Eye (tissue), 1 donor: ENCODE data around the gene HDAC2.
"Not testable (repeated sequence)": the region's sequence is repeated elsewhere in the genome, so short reads cannot be mapped to it uniquely, and the experiment has no call there.

Experiments
- DNase-seq: peaks from one replicate; pipeline ENCODE4 v3.0.0-alpha.2; 2015

The HDAC2 gene

DNA sequence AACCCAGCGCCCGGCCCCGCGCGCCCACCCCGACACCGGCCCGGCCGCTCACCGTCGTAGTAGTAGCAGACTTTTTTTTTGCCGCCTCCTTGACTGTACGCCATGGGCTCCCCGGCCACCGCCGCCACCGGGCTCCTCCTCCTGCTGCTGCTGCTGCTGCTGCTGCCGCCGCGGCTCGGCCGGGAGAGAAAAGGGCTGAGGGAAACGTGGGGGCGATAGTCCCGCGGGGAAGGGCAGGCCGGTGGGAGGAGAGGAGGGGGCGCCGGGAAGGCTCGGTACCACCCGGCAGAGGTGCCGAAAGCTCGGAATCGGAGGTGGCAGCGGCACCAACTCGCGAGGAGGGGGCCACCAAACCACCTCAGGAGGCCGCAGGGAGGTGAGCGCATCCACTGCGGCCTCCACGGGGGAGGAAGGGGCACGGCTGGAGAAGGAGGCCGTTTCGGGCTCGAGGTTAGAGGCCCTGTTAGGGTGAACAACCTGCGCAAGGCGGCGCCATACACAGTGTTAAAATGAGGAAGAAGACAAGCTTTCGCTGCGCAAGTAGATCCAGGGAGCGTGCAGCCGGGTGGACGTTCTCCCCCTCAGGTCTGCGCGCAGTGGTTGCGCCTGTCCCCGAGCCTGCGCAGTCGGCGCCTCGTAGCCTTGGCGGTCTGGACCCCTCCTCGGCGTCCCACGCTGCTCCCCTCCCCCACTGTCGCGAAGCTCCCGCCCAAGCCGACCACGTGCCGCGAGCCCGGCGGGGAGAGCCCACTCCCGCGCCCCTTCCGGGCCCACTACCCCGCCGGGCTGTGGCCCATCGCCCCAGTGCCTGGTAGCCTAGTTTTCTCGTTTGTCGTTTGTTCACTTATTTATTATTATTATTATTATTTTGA, at the start of gene HDAC2:
HDAC2 (minus strand) TSS at position 344 of the 872 bp plus-strand sequence; CDS start at position 104, 240 bp downstream.
- DNase-seq: peak; percentile 96

DNA sequence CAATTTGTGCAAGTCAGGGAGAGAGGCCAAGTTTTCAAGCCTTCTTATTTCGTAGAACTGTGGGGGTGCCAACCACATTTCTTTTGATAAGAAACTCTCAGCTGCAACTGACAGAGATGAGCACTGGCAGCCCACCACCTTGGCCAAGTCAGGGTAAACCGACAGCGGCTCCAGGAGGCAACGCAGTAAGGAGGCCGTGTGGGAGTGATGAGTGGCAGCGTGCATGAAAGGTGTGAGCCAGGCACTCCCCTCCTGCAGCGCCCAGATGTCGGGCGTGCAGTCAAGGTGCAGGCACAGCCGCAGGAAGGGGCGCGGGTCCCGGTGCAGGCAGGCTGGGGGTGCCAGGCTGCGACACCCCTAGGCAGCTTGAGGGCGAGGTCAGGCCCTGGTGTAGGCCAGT, 49.2 kb upstream of the HDAC2 start:
- no peak for DNase-seq

DNA sequence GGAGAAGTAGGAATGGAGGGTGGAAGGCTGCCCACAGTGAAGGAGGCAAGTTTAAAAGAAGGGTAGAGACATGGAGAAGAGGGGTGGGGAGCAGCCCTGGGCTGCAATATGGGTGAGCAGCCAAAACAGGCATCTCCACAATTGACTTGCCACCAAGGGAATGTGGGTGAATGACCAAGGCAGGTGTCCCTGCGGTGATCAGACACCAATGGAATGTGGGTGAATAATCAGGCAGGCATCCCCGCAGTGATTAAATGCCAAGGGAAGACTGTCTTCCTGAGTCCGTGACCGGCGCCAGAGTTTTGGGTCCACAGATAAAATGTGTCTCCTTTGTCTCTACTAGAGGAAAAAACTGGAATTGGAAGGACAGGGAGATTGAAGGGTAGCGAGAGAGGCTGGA, 46.2 kb upstream of the HDAC2 start:
- DNase-seq: not testable (repeated sequence)

DNA sequence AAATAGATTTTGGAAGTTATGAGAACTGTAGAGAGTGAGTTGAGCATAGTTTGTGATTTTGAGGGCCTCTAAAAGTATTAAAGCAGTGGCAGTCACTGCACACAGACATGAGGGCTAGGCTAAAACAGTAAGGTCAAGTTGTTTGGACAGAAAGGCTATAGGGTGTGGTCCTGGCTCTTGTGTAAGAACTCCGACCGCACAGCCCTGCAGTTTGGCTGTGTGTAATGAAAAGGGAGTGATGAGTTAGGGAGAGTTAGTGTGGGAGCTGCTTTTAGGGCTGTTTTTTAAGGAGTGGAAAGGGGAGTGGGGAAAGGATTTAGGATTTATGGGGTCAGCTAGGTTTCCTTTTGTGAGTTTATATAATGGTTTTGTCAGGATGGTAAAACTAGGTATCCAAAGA, 43.2 kb upstream of the HDAC2 start:
- not testable (repeated sequence) for DNase-seq

DNA sequence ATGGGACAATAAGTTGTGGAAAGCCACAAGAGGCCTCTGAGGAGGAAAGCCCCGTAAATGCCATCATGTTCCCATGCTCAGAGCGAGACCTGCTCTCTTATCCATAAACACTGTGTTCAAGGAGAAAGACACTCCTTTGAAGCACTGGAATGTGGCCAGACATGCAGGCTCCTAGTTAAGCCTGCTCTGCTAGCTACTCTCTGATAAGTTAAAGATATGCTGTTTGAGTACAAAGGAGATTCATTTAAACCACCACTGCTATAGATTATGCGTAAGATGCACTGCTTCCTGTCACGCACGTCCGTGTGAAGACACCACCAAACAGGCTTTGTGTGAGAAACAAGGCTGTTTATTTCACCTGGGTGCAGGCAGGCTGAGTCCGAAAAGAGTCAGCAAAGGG, 40.5 kb upstream of the HDAC2 start:
- DNase-seq: not testable (repeated sequence)

DNA sequence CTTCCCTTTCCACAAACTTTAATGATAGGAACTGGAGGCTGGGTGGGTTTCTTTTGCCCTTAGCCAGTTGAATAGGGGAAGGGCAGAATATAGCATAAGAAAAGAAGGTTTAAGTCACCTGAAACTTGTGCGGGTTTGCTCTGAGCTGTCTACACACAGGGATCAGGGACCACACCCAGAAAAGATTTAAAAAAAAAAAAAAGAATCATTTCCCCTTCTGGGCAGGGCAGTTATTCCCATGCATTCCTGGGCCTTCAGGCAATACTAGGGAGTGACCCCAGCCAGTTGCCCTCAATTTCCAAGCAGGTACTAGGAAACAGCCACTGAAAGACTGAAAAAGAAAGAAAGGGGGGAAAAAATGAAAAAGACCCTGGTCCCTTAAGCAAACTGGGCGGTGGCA, 39.6 kb upstream of the HDAC2 start:
- DNase-seq: no peak

DNA sequence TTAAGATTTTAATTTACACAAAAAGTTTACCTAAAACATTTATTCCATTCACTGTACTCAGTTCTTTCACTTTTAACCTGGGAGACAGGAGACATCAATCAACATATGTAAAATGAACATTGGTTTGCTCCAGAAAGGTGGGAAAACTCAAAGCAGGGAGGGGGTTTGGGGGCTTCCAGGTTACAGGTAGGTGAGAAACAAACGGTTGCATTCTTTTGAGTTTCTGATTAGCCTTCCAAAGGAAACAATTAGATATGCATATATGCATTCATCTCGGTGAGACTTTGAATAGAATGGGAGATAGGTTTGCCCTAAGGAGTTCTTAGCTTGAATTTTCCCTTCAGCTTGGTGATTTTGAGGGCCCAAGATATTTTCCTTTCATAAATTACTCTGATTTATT, 38.2 kb upstream of the HDAC2 start:
- DNase-seq: no peak

DNA sequence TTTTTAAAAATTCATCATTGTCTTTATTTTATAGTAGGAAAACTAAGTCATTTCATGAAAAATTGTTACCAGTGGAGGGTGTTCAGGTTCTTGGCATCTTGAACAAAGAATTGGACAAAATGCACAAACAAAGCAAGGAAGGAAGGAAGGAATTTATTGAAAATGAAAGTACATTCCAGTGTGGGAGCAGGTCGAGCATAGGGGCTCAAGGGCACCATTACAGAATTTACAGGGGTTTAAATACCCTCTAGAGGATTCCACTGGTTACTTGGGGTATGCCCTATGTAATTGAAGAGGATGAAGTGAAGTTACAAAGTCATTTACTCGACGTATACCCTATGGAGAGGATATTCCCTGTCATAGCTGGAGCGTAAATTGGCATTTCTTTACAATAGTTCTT, 37.4 kb upstream of the HDAC2 start:
- no peak for DNase-seq

DNA sequence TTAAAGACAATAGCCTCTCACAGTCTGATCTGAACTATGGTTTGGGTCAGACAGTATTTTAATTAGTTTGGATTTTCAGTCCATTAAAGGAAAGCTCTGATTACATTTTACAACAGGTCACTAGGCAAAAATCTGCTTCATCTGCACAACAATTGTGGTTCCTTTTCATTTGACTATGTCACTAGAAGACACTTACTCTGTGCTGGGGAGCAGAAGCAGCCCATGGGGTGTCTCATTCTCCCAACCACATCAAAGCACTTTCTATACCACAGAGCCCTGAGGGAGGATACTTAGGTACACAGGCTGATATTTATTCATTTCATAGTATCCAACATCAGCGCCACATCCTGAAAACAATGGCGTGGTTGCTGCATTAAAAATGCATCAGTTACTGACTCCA, 36.6 kb upstream of the HDAC2 start:
- no peak for DNase-seq

DNA sequence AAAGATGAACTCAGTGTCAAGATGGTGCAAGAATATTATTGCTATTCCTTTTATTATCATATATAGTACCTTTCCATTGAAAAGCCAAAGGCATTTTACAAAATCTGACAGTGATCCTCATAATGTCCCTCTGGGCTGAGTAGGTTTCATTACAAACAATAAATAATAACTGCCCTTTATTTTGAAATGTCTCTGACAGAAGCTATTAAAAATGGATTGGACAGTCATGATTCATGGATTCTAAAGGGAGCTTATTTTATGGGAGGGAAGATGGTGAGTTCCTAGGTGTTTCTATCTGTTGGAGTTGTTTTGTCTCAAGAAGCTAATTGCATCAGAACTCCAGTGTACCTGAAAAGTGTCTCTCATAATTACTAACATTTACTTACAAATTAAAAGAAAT, 30.4 kb upstream of the HDAC2 start:
- DNase-seq: no peak

DNA sequence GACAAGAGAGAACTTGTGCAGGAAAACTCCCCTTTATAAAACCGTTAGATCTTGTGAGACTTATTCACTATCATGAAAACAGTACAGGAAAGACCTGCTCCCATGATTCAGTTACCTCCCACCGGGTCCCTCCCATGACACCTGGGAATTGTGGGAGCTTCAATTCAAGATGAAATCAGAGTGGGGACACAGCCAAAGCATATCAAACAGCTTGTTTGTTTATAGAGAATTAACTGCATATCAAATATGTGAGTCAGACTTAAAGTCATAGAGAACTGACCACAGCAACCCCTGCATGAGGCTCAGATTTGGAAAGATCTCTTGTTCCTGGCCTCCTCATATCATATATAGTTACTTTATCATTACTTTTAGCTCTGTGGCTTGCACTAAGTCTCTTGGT, 29.1 kb upstream of the HDAC2 start:
- no peak for DNase-seq

DNA sequence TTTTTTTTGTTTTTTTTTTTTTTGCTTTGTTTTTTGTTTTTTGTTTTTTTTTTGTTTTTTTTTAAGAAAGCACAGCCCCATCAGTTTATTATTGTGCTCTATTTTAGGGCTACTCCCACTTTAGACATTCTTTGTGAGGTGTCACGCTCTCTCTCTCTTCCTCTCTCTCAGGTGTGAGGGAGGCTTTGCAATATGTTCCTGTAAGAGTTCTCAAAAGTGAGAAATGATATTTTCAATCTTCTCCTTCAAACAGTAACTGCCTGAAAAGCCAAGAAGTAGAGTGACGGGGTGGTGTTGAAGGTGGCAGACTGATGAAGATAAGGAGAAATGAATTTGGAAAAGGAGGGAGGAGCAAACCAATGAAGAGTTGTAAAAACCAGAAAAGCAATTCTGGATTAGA, 28.3 kb upstream of the HDAC2 start:
- no peak for DNase-seq

DNA sequence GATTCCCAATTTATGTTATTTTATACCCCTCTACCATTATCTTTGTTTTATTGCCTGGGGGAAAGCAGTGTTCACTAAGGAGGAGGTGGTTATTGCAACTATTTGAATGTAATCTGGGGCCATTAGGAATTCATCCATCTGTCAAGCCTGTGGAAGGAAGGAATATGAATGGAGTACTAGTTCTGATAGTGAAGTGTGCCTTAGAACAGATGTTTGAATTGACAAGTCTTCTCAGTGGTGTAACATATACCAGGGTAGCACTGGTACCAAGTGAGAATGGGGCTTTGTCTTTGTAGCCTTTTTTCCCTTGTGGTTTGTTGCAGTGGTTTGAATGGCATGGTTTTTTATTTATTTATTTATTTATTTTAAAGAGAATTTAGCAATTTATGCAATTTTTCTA, 27.9 kb upstream of the HDAC2 start:
- DNase-seq: no peak

DNA sequence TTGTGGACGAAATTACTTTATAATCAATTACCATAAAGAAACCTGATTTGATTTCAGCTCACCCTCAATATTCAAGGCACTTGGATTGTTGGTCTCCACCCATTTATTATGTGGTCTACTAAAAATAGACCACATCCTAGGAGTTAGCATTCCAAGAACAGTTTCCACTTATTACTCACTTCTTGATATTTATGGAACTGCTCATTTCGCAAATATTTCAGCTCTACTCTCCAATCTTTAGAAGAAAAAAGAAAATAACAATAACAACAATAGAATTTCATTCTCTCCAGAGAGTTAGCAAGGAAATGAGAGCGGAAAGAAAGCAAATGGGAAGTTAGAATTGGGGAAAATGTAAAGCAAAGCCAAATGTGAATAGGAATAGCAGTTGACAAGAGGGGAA, 26.2 kb upstream of the HDAC2 start:
- no peak for DNase-seq

DNA sequence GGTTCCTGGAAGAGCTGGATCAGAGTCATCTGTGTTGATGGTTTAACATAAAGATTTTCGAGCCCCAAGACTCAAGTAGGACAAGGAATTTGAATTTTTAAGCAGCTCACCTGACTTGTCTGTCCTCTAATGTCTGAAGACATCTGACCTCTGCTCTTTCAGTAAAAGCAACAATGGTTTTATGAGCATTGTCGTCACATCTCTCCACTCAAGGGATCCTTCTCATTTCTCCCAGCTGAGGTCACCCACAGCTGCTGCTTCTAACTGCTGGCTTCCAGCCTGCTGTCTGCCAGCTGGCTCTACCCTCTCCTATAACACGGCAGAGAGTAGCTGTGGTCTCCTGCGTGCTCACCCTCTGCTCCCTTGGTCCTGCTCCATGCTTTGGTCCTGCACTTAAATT, 24.7 kb upstream of the HDAC2 start:
- DNase-seq: peak; percentile 89

DNA sequence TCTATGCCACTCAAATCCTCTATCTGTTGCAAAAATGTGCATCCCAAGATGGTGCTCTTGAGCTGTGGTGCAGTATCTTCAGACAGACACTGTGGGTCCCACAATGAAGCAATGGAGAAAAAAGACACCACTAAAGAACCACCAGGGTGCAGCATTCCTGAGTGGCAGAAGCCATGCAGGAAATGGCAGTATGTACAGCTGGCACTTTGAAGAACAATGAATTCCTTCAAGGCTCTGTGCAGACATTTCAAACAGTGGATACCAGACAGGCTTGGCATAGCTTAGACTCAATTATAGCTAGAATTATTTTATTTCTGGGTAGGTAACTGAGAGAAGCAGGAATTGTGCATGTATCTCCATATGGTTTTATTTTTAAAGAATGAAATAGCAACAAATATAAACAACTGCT, 24.0 kb upstream of the HDAC2 start:
- DNase-seq: peak; percentile 73

DNA sequence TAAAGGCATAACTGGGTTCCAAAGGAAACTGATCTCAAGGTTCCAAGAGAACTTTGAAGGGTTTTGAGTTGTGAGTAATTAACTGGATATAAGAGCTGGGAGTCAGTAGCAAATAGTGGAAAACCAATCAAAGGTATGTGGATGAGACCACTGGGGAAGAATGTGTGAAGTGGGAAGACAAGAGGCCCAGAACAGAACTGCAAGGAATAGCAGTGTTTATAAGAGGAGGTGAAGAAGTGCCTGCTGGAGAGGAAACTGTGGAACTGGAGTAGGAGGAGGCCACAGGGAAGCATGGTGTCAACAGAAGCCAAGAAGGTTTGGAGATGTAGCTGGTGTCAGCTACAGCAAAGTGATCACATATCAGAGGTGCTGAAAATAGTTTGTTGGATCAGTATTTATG, 18.7 kb upstream of the HDAC2 start:
- DNase-seq: no peak

DNA sequence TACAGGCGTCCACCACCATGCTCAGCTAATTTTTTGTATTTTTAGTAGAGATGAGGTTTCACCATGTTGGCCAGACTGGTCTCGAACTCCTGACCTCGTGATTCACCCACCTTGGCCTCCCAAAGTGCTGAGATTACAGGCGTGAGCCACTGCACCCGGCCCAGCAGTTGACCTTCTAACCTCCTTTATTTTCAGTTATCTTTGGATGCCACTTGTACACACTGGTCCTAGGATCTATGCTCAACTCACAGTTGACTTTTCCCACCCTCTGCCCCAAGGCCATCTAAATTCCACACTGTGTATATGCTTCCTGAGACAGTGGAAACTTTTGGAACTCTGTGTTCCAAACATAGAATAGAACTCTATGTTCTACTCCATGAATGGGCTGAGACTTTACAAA, 11.7 kb upstream of the HDAC2 start:
- DNase-seq: not testable (repeated sequence)

DNA sequence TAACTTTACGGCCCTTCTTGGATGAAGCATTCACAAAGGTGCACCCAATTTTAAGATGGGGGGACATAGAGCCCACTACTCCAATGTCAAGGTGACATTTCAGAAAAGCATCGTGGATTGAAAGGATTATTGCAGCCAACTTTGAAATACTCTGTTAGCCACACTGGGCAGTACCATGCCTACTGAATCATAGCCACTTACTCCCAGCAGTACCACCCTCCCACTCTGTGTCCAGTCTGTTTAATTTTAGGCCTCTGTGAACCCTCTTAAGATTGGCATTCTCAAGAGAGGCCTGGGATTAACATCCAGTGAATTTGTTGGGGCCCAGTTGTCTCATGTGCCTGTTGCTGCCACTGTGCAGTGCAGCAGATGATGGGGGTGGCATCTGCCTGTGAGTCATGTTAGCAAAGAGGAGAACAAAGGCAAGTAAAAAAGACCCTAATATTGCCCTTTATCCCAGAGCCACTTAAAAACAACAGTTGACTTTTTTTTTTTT, 11.2 kb upstream of the HDAC2 start:
- DNase-seq: no peak

DNA sequence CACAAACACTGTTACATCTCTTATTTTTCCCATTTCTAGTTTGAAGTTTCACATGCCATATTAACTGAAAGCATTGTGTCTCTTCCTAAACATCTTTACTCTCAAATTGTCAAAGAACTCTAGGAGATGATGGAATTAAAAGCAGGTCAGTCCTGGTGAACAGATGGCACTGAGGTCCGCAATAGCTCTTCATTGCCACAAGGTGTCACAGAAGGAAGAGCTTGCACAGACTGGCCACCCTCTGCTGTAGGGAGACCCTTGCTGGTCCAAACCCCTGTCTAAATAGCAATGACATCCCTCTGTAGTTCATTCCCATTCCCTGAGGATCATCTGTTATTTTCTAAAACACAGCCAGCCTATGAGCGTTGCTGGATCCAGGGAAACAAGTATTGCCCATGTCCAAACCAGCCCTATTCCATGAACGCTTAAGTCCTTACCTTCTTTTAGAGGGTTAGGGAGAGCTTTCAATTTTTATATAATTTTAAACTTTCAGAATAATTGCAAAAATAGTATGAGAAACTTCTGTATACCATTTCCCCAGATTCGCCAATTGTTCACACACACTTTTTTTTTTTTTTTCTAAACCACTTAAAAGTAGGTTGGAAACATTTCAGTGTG, 10.1 kb upstream of the HDAC2 start:
- DNase-seq: peak; percentile 58

DNA sequence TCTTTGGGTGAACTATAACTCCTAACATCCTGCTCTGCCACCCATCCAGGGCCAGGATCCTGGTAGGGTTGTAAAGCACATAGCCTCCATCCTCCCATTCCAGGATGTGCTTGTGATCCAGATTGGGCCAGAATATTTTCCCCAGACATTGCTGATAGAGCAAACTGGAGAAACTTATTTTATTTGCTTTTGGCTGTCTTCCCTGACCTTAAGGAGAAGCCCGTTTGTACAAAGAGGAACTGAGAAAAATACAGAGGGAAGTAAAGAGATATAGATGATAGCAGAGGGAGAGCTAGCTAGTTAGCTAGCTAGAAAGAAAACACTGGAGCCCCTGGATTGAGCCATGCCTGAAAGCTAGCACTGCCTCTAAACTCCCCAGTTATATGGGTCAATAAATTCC, 9.0 kb upstream of the HDAC2 start:
- DNase-seq: no peak

DNA sequence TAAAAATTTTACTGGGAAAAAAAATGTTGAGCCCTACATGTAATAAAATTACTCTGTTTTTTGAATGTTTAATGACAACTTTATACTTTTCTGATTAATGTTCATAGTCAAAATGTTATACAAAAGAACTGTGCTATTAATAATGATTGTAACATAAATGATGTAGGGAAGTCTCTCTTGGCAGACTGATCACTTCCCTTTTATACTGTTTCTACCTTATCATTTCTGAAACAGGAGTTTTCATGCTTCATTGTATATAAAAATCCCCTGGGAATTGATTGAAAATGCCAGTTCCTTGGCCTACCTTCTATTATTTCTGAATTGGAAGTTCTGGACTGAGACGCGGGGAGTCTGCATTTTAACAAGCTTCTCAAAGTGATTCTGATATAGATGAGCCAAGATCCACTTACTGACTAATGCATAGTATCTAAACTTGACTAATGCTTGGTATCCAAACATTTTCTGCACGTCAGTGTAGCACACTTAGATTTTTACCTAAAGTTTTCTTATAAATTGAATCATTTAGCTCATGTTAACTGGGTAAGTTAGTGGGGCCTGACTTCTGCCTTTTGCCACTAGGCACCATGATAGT, 7.2 kb upstream of the HDAC2 start:
- no peak for DNase-seq

DNA sequence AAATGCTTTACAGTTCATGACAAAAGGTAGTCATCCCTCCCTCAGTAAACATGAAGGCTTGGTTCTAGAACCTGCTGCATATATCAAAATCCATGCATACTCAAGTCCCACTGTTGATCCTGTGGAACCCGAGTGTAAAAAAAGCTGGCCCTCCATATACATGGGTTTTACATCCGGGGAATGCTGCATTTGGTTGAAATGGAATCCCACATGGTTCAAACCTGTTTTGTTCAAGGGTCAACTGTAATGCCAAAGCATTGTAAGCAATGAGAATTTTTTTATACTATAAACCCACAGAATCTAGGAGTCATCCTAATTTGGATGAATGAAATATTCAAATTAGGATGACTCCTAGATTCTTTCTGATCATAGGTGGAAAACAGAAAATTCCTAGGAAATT, 5.9 kb upstream of the HDAC2 start:
- no peak for DNase-seq

DNA sequence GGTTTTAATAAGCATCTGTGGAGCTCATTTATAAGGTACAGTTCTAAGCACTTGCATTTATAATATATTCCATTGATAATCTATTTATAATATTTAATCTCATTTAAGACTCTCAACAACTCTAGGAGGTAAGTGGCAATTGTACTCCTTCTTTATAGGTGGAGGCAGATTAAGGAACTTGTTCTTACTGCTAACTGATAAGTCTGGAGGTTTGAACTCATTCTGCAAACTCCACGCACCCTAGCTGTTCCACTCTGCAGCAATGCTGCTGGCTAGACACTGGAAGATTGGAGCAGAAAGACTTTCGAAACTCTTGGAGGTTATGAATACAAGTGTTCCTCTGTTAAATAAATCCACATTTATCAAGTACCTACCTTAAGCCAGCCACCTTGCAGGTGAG, 793 bp upstream of the HDAC2 start:
- no peak for DNase-seq
